SU-DHL-6 (cell line): ENCODE measurements around the gene SLC7A11.

Experiments used
- CTCF ChIP-seq: fragments of 200-600 bp; sonication (generic); IDR thresholded peaks from one replicate; pipeline ENCODE4 v1.5.1; 2017; ENCODE audit warnings: antibody characterized with exemption, mild to moderate bottlenecking, low read length, moderate library complexity; ENCODE audit not compliant: insufficient read depth, poor library complexity, severe bottlenecking
- EZH2phosphoT487 ChIP-seq: fragments of 200-600 bp; sonication (generic), shearing (Covaris generic); conservative IDR thresholded peaks from 2 replicates; pipeline ENCODE4 v1.6.1; 2018; ENCODE audit warnings: mild to moderate bottlenecking, antibody characterized with exemption, low read length, moderate library complexity, mixed read lengths

- TF ChIP-seq CTCF (no peak), EZH2phosphoT487 (no peak)
These were observed 24.6 kb downstream of the SLC7A11 start for GRCh38 chr4:138217567-138217966.
